Muscle of leg (tissue), 16 donors: ENCODE data around the gene ARFGAP2. TPM values are rescaled to one million over a fixed set of nuclear protein-coding genes. Genes with fewer than 3 reads are reported as not detected.

Source experiments
- DNase-seq: peaks from one replicate; pipeline ENCODE4 v3.0.0; 2013
- H3K27ac ChIP-seq: one replicate; pipeline ENCODE4 v1.5.1; 2013; ENCODE audit warnings: mild to moderate bottlenecking, low read length, control low read depth
- H3K27me3 ChIP-seq: one replicate; pipeline ENCODE4 v1.6.1; 2013; ENCODE audit warnings: low read length; ENCODE audit not compliant: control insufficient read depth, insufficient read depth
- H3K36me3 ChIP-seq: one replicate; pipeline ENCODE4 v1.6.1; 2013; ENCODE audit warnings: low read length; ENCODE audit not compliant: control insufficient read depth, insufficient read depth
- H3K4me1 ChIP-seq: one replicate; pipeline ENCODE4 v1.6.1; 2013; ENCODE audit warnings: low read length; ENCODE audit not compliant: control insufficient read depth, insufficient read depth
- H3K4me3 ChIP-seq: one replicate; pipeline ENCODE4 v1.5.1; 2013; ENCODE audit warnings: low read length, control low read depth
- H3K9me3 ChIP-seq: replicated peaks from 2 replicates; pipeline ENCODE4 v1.6.1; 2013; ENCODE audit warnings: low read depth, low read length; ENCODE audit not compliant: control insufficient read depth
- WGBS: methylation state at CpG from one replicate; pipeline ENCODE4 v1.1.5; 2013; ENCODE audit warnings: missing lambda C conversion rate; ENCODE audit not compliant: insufficient coverage; 5-methylcytosine and 5-hydroxymethylcytosine counted together
- long read RNA-seq, 11 donors: transcript quantifications; one replicate each; lab custom pipeline, GENCODE V29; 2026
- polyA plus RNA-seq, 8 donors: library from polyadenylated mRNA; unstranded; fragments of 120-200 nt; gene quantifications; one replicate each; pipeline versions ENCODE4 v1.2.1 to v1.2.3, GENCODE V29; 2013; ENCODE audit warnings: inconsistent platforms in 1 of 8, low replicate concordance in 1 of 8; ENCODE audit not compliant: insufficient read length in 8 of 8, insufficient read depth in 1 of 8
- total RNA-seq: library from RNA; stranded (reverse); fragments of 120-200 nt; gene quantifications from one replicate; pipeline ENCODE4 v1.2.4, GENCODE V29; 2013

The ARFGAP2 gene
- total RNA-seq (90.2 TPM), polyA plus RNA-seq (10 to 100 TPM; 59.8 to 91.0 (median 72.3) TPM)
- long read RNA-seq, donor 1, partial matches to known transcripts = 0 of 5 reads
- long read RNA-seq, donor 1, other reads (novel, unspliced or antisense) = 0 of 5 reads
- long read RNA-seq, donor 2 = 0 reads
- long read RNA-seq, donor 3, partial matches to known transcripts = 16 of 27 reads
- long read RNA-seq, donor 3, other reads (novel, unspliced or antisense) = 5 of 27 reads
- long read RNA-seq, donor 4, transcript ARFGAP2-205 (16 exons, 2,976 nt) = major isoform, 5 of 8 reads
- long read RNA-seq, donor 4, partial matches to known transcripts = 0 of 8 reads
- long read RNA-seq, donor 4, other reads (novel, unspliced or antisense) = 0 of 8 reads
- long read RNA-seq, donor 5, transcript ARFGAP2-205 (16 exons, 2,976 nt) = major isoform, 14 of 28 reads
- long read RNA-seq, donor 5, partial matches to known transcripts = 12 of 28 reads
- long read RNA-seq, donor 5, other reads (novel, unspliced or antisense) = 0 of 28 reads
- long read RNA-seq, donor 6, transcript ARFGAP2-205 (16 exons, 2,976 nt) = major isoform, 9 of 82 reads
- long read RNA-seq, donor 6, partial matches to known transcripts = 58 of 82 reads
- long read RNA-seq, donor 6, other reads (novel, unspliced or antisense) = 14 of 82 reads
- long read RNA-seq, donor 7, partial matches to known transcripts = 8 of 13 reads
- long read RNA-seq, donor 7, other reads (novel, unspliced or antisense) = 0 of 13 reads
- long read RNA-seq, donor 8, partial matches to known transcripts = 0 of 5 reads
- long read RNA-seq, donor 8, other reads (novel, unspliced or antisense) = 0 of 5 reads
- long read RNA-seq, donor 9, transcript ARFGAP2-205 (16 exons, 2,976 nt) = major isoform, 7 of 9 reads
- long read RNA-seq, donor 9, partial matches to known transcripts = 0 of 9 reads
- long read RNA-seq, donor 9, other reads (novel, unspliced or antisense) = 0 of 9 reads
- long read RNA-seq, donor 10, transcript ARFGAP2-205 (16 exons, 2,976 nt) = major isoform, 10 of 18 reads
- long read RNA-seq, donor 10, partial matches to known transcripts = 5 of 18 reads
- long read RNA-seq, donor 10, other reads (novel, unspliced or antisense) = 0 of 18 reads
- long read RNA-seq, donor 11, partial matches to known transcripts = 0 of 8 reads
- long read RNA-seq, donor 11, other reads (novel, unspliced or antisense) = 0 of 8 reads

GRCh38 chr11:47176328-47177228 lies at the start of gene ARFGAP2:
Gene ARFGAP2, minus strand, starts transcription at chr11:47176879. Its CDS starts 26 bp downstream, at chr11:47176853.
- H3K9me3 ChIP-seq = no peaks in the 10 kb centered on the region
- under 1% methylated on average over 72 of the region's 89 CpGs for WGBS
- no peaks in the 10 kb centered on the region for H3K27me3 ChIP-seq
- H3K4me1 ChIP-seq = peaks cover 57% of the 10 kb centered on the region
- DNase-seq = peak; percentile 99
- peak within 1 kb of the TSS; percentile 99 for H3K27ac ChIP-seq
- H3K4me3 ChIP-seq = peak within 1 kb of the TSS; percentile 92
- H3K36me3 ChIP-seq = peaks cover 84% of the 10 kb centered on the region

GRCh38 chr11:47225552-47226400 lies 49.1 kb upstream of the ARFGAP2 start:
- Histone ChIP-seq H3K27me3 (no peaks in the 10 kb centered on the region), H3K36me3 (peaks cover 13% of the 10 kb centered on the region), H3K27ac (no peak overlapping the region), H3K4me3 (no peak overlapping the region), H3K4me1 (no peaks in the 10 kb centered on the region), H3K9me3 (no peaks in the 10 kb centered on the region)
- DNase-seq = no peak
- 100% methylated on average over 1 of the region's 7 CpGs for WGBS

GRCh38 chr11:47222696-47223095 lies 46.0 kb upstream of the ARFGAP2 start:
- Histone ChIP-seq H3K4me1 (no peaks in the 10 kb centered on the region), H3K27me3 (no peaks in the 10 kb centered on the region), H3K9me3 (no peaks in the 10 kb centered on the region), H3K27ac (no peak overlapping the region), H3K36me3 (peaks cover 14% of the 10 kb centered on the region), H3K4me3 (no peak overlapping the region)
- DNase-seq = no peak
- WGBS = 100% methylated on average over 2 of the region's 2 CpGs

GRCh38 chr11:47220401-47220821 lies 43.7 kb upstream of the ARFGAP2 start:
- H3K27me3 ChIP-seq = no peaks in the 10 kb centered on the region
- H3K27ac ChIP-seq = no peak overlapping the region
- peaks cover 16% of the 10 kb centered on the region for H3K4me1 ChIP-seq
- DNase-seq = no peak
- WGBS = no CpG with 5 or more reads among the region's 1 CpG
- peaks cover 8% of the 10 kb centered on the region for H3K36me3 ChIP-seq
- H3K9me3 ChIP-seq = no peaks in the 10 kb centered on the region
- no peak overlapping the region for H3K4me3 ChIP-seq

GRCh38 chr11:47216121-47216798 lies 39.6 kb upstream of the ARFGAP2 start:
- 4% methylated on average over 9 of the region's 12 CpGs for WGBS
- Histone ChIP-seq H3K9me3 (no peaks in the 10 kb centered on the region), H3K27me3 (no peaks in the 10 kb centered on the region), H3K27ac (peak overlapping the region; percentile 97), H3K4me1 (peaks cover 30% of the 10 kb centered on the region), H3K36me3 (peaks cover 3% of the 10 kb centered on the region), H3K4me3 (peak overlapping the region; percentile 65)
- peak; percentile 86 for DNase-seq

- 7% methylated on average over 9 of the region's 15 CpGs for WGBS
- Histone ChIP-seq H3K27me3 (no peaks in the 10 kb centered on the region), H3K4me3 (peak overlapping the region; percentile 65), H3K4me1 (peaks cover 30% of the 10 kb centered on the region), H3K9me3 (no peaks in the 10 kb centered on the region), H3K36me3 (peaks cover 3% of the 10 kb centered on the region), H3K27ac (peak overlapping the region; percentile 97)
- no peak for DNase-seq
Measured at GRCh38 chr11:47215366-47215910, 38.8 kb upstream of the ARFGAP2 start.

- DNase-seq = peak; percentile 93
- WGBS = 17% methylated on average over 14 of the region's 20 CpGs
Measured at GRCh38 chr11:47213950-47214565, 37.4 kb upstream of the ARFGAP2 start.

GRCh38 chr11:47212938-47213337 lies 36.3 kb upstream of the ARFGAP2 start:
- no peak for DNase-seq
- no peak overlapping the region for H3K4me3 ChIP-seq
- no peaks in the 10 kb centered on the region for H3K27me3 ChIP-seq
- H3K4me1 ChIP-seq = peaks cover 30% of the 10 kb centered on the region
- H3K27ac ChIP-seq = no peak overlapping the region
- no peaks in the 10 kb centered on the region for H3K9me3 ChIP-seq
- WGBS = 88% methylated on average over 10 of the region's 12 CpGs
- no peaks in the 10 kb centered on the region for H3K36me3 ChIP-seq

More at GRCh38 chr11:47213950-47214565, 37.4 kb upstream of the ARFGAP2 start:
- no peaks in the 10 kb centered on the region for H3K36me3 ChIP-seq
- peak overlapping the region; percentile 65 for H3K4me3 ChIP-seq
- peak overlapping the region; percentile 97 for H3K27ac ChIP-seq
- no peaks in the 10 kb centered on the region for H3K9me3 ChIP-seq
- H3K27me3 ChIP-seq = no peaks in the 10 kb centered on the region
- H3K4me1 ChIP-seq = peaks cover 30% of the 10 kb centered on the region
